Measurements from ENCODE around the gene NTF4.

Gene NTF4

DNA sequence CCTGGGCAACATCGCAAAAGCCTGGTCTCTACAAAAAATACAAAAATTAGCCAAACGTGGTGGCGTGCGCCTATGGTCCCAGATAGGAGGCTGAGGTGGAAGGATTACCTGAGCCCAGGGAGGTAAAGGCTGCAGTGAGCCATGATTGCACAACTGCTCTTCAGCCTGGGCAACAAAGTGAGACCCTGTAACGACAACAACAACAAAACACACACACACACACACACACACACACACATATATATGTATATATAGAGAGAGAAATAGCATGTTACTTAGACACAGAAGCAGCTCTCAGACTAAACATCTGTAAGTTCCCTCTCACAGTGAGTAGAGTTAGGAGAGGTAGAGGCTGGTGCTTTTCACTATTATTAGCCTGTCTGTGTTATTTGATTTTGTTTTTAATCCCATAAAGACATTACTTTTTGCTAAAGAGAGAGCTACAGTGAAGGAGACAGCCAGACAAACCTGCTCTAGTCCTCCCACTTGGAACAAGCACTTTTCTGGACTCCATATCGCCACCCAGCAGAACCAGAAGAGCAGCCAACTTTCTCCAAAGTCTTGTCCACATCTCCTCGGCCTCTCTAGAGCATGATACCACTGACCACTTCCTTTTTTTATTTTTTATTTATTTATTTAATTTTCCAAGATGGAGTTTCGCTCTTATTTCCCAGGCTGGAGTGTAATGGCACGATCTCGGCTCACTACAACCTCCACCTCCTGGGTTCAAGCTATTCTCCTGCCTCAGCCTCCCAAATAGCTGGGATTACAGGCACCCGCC, 46.8 kb upstream of the NTF4 start:
- Histone ChIP-seq H3K9ac (ENCODE audit: low read length) (no peak overlapping the region), H3K9me2 (replicated peaks; ENCODE audit: insufficient read depth, low read length) (no peaks in the 10 kb centered on the region), H3F3A (ENCODE audit: insufficient read depth, low read length) (peaks cover 8% of the 10 kb centered on the region; the same call in 1 of the 2 replicates), H3K36me3 (replicated peaks; ENCODE audit: insufficient read depth, low read length) (no peaks in the 10 kb centered on the region; the same call in 1 of the 2 replicates), H3K9me3 (replicated peaks; ENCODE audit: insufficient read depth, low read length) (no peaks in the 10 kb centered on the region), H3K27me3 (replicated peaks; ENCODE audit: insufficient read depth, low read length) (no peaks in the 10 kb centered on the region), H3K4me2 (ENCODE audit: low read depth, low read length) (no peak overlapping the region), H3K79me2 (ENCODE audit: low read length) (no peaks in the 10 kb centered on the region; the same call in 1 of the 2 replicates), H4K20me1 (ENCODE audit: insufficient read depth, low read length) (no peaks in the 10 kb centered on the region), H2AFZ (ENCODE audit: low read length) (no peak overlapping the region), H3K4me1 (ENCODE audit: low read length) (0 out of 2 replicates have a peak, but pooled peaks cover 4% of the 10 kb centered on the region), H3K27ac (ENCODE audit: low read length) (no peak overlapping the region), H3K4me3 (ENCODE audit: low read length) (no peak overlapping the region)
- DNase-seq: no peak
- TF ChIP-seq EZH2 (optimal IDR thresholded peaks at IDR 0.05; ENCODE audit: low read depth, low read length) (no peak), EZH2phosphoT487 (IDR thresholded peaks at IDR 0.05; ENCODE audit: low read length) (no peak)
- TF ChIP-seq, protein P1, sequence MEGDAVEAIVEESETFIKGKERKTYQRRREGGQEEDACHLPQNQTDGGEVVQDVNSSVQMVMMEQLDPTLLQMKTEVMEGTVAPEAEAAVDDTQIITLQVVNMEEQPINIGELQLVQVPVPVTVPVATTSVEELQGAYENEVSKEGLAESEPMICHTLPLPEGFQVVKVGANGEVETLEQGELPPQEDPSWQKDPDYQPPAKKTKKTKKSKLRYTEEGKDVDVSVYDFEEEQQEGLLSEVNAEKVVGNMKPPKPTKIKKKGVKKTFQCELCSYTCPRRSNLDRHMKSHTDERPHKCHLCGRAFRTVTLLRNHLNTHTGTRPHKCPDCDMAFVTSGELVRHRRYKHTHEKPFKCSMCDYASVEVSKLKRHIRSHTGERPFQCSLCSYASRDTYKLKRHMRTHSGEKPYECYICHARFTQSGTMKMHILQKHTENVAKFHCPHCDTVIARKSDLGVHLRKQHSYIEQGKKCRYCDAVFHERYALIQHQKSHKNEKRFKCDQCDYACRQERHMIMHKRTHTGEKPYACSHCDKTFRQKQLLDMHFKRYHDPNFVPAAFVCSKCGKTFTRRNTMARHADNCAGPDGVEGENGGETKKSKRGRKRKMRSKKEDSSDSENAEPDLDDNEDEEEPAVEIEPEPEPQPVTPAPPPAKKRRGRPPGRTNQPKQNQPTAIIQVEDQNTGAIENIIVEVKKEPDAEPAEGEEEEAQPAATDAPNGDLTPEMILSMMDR (IDR thresholded peaks at IDR 0.05; ENCODE audit: low read length): no peak

DNA sequence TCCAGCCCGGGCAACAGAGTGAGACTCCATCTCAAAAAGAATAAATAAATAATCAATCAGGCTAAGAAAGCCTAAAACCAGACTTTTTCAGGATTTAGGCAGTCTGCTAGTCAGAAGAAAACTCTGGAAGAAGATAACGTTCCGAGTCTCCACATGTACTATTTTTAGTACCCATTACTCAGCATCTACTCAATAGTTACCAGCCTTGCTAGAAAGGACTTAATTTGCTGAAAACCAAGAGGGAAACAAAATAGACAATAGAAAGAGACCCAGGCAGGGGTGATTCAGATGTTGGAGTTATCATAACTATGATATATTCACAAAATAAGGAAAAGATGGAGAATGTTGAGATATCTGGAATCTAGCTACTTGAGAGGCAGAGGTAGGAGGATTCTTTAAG, 45.9 kb upstream of the NTF4 start:
- Histone ChIP-seq H3K9me2 (replicated peaks; ENCODE audit: insufficient read depth, low read length) (no peaks in the 10 kb centered on the region), H3K79me2 (ENCODE audit: low read length) (no peaks in the 10 kb centered on the region; the same call in 1 of the 2 replicates), H3F3A (ENCODE audit: insufficient read depth, low read length) (peaks cover 16% of the 10 kb centered on the region; the same call in 1 of the 2 replicates), H3K27me3 (replicated peaks; ENCODE audit: insufficient read depth, low read length) (no peaks in the 10 kb centered on the region), H3K9ac (ENCODE audit: low read length) (no peak overlapping the region), H3K4me2 (ENCODE audit: low read depth, low read length) (no peak overlapping the region), H3K9me3 (replicated peaks; ENCODE audit: insufficient read depth, low read length) (no peaks in the 10 kb centered on the region), H3K27ac (ENCODE audit: low read length) (no peak overlapping the region), H3K36me3 (replicated peaks; ENCODE audit: insufficient read depth, low read length) (no peaks in the 10 kb centered on the region; the same call in 1 of the 2 replicates), H4K20me1 (ENCODE audit: insufficient read depth, low read length) (no peaks in the 10 kb centered on the region), H3K4me1 (ENCODE audit: low read length) (0 out of 2 replicates have a peak, but pooled peaks cover 4% of the 10 kb centered on the region), H2AFZ (ENCODE audit: low read length) (no peak overlapping the region), H3K4me3 (ENCODE audit: low read length) (no peak overlapping the region)
- no peak for DNase-seq
- TF ChIP-seq EZH2phosphoT487 (IDR thresholded peaks at IDR 0.05; ENCODE audit: low read length): no peak
- TF ChIP-seq EZH2 (optimal IDR thresholded peaks at IDR 0.05; ENCODE audit: low read depth, low read length): no peak
- TF ChIP-seq, protein P1 (IDR thresholded peaks at IDR 0.05; ENCODE audit: low read length): no peak

DNA sequence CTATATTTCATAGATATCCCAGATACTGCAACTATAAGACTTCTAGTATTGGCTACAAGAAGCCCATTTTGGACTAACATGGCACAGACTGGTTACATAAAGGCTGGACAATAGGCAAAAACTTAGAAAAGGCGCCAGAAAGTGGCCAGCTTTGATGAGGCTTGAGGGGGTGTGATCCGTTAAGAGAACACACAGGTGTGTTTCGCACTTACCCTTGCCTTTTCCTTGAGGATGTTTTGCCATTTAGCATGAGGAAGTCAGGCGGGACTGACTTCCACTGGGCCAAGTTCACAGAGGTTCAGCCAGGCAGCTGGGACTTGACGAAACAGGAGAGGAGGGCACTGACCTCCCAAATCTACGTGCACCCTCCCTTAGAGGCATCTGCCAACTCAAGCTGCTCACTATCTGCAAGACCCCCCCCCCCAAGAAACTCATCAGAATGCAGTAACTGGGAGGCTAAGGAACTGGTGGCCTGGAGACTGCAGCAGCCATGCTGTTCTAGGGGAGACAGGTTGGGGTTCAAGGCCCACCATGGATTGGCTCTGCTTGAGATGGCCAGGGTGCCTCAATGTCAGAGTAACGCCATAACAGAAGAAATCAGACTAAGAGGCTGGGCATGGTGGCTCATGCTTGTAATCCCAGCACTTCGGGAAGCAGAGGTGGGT, 45.1 kb upstream of the NTF4 start:
- no peak for DNase-seq
- no peak overlapping the region for H3K4me2 ChIP-seq (ENCODE audit: low read depth, low read length)
- H3F3A ChIP-seq (ENCODE audit: insufficient read depth, low read length): peaks cover 16% of the 10 kb centered on the region; the same call in 1 of the 2 replicates
- no peak overlapping the region for H3K27ac ChIP-seq (ENCODE audit: low read length)
- H3K36me3 ChIP-seq (replicated peaks; ENCODE audit: insufficient read depth, low read length): peaks cover 3% of the 10 kb centered on the region
- H4K20me1 ChIP-seq (ENCODE audit: insufficient read depth, low read length): no peaks in the 10 kb centered on the region
- H3K79me2 ChIP-seq (ENCODE audit: low read length): no peaks in the 10 kb centered on the region; the same call in 1 of the 2 replicates
- H3K9ac ChIP-seq (ENCODE audit: low read length): no peak overlapping the region
- H3K9me3 ChIP-seq (replicated peaks; ENCODE audit: insufficient read depth, low read length): no peaks in the 10 kb centered on the region
- no peak overlapping the region for H2AFZ ChIP-seq (ENCODE audit: low read length)
- H3K4me3 ChIP-seq (ENCODE audit: low read length): no peak overlapping the region
- no peaks in the 10 kb centered on the region for H3K4me1 ChIP-seq (ENCODE audit: low read length)
- no peaks in the 10 kb centered on the region for H3K27me3 ChIP-seq (replicated peaks; ENCODE audit: insufficient read depth, low read length)
- H3K9me2 ChIP-seq (replicated peaks; ENCODE audit: insufficient read depth, low read length): no peaks in the 10 kb centered on the region
- TF ChIP-seq, protein P1 (IDR thresholded peaks at IDR 0.05; ENCODE audit: low read length): no peak
- TF ChIP-seq EZH2phosphoT487 (IDR thresholded peaks at IDR 0.05; ENCODE audit: low read length) (no peak), EZH2 (optimal IDR thresholded peaks at IDR 0.05; ENCODE audit: low read depth, low read length) (no peak)

Data from MM.1S (cell line).